ENCODE data around the gene BTRC.
A peak's percentile ranks its signal among the peaks of the same experiment; 100 is the strongest.
"Not testable (repeated sequence)": the region's sequence is repeated elsewhere in the genome, so short reads cannot be mapped to it uniquely, and the experiment has no call there.

BTRC gene

GRCh38 chr10:101353692-101354327, at the start of gene BTRC:
Gene BTRC, plus strand, starts transcription at chr10:101354165. Its CDS starts 16 bp downstream, at chr10:101354181.
- DNase-seq (ENCODE audit: low spot score), result peak; percentile 85

- DNase-seq (ENCODE audit: low spot score), result no peak
These were observed 49.6 kb upstream of the BTRC start for GRCh38 chr10:101304316-101304715.

- DNase-seq (ENCODE audit: low spot score), result no peak
These were observed 48.4 kb upstream of the BTRC start for GRCh38 chr10:101305320-101306241.

- DNase-seq (ENCODE audit: low spot score), result no peak
These were observed 45.9 kb upstream of the BTRC start for GRCh38 chr10:101308051-101308450.

- no peak for DNase-seq (ENCODE audit: low spot score)
These were observed 43.3 kb upstream of the BTRC start for GRCh38 chr10:101310529-101311184.

- no peak for DNase-seq (ENCODE audit: low spot score)
These were observed 42.5 kb upstream of the BTRC start for GRCh38 chr10:101311185-101312066.

- no peak for DNase-seq (ENCODE audit: low spot score)
These were observed 34.6 kb upstream of the BTRC start for GRCh38 chr10:101319241-101319915.

- no peak for DNase-seq (ENCODE audit: low spot score)
These were observed 32.9 kb upstream of the BTRC start for GRCh38 chr10:101321073-101321472.

- no peak for DNase-seq (ENCODE audit: low spot score)
These were observed 31.5 kb upstream of the BTRC start for GRCh38 chr10:101322266-101323108.

GRCh38 chr10:101323495-101323894, 30.5 kb upstream of the BTRC start:
- no peak for DNase-seq (ENCODE audit: low spot score)

- DNase-seq (ENCODE audit: low spot score), result not testable (repeated sequence)
These were observed 26.5 kb upstream of the BTRC start for GRCh38 chr10:101327454-101327853.

GRCh38 chr10:101329341-101330032, 24.5 kb upstream of the BTRC start:
- DNase-seq (ENCODE audit: low spot score), result no peak

GRCh38 chr10:101330231-101330630, 23.7 kb upstream of the BTRC start:
- DNase-seq (ENCODE audit: low spot score), result no peak

GRCh38 chr10:101330631-101331225, 23.2 kb upstream of the BTRC start:
- DNase-seq (ENCODE audit: low spot score), result peak; percentile 51

- no peak for DNase-seq (ENCODE audit: low spot score)
These were observed 22.0 kb upstream of the BTRC start for GRCh38 chr10:101331956-101332355.

- DNase-seq (ENCODE audit: low spot score), result not testable (repeated sequence)
These were observed 19.7 kb upstream of the BTRC start for GRCh38 chr10:101334259-101334658.

GRCh38 chr10:101336382-101336781, 17.6 kb upstream of the BTRC start:
- DNase-seq (ENCODE audit: low spot score), result no peak

GRCh38 chr10:101337836-101338235, 16.1 kb upstream of the BTRC start:
- peak; percentile 63 for DNase-seq (ENCODE audit: low spot score)

GRCh38 chr10:101341438-101341837, 12.5 kb upstream of the BTRC start:
- no peak for DNase-seq (ENCODE audit: low spot score)
